BJ (cell line): Measurements from ENCODE around the gene ANTXR2. TPM values are rescaled to one million over a fixed set of nuclear protein-coding genes. Genes with fewer than 3 reads are reported as not detected.

Experiments used
- CTCF ChIA-PET: fragments of 350-600 bp; formaldehyde crosslinking; extraction: SDS; loops from one replicate; lab custom pipeline; 2021; ENCODE audit warnings: antibody characterized with exemption, inconsistent platforms; lab: Yijun Ruan, JAX
- POLR2A ChIA-PET: fragments of 300-600 bp; sonication (Branson Sonifier 250); formaldehyde crosslinking; extraction: SDS; loops from one replicate; lab custom pipeline; 2021; ENCODE audit warnings: antibody characterized with exemption; lab: Charles Lee
- DNase-seq: peaks from one replicate; pipeline ENCODE4 v3.0.0-alpha.2; 2011; ENCODE audit warnings: low read depth
- H3K27me3 ChIP-seq: 2 replicates; pipeline ENCODE4 v1.6.0; 2011; ENCODE audit warnings: low read length; ENCODE audit not compliant: control insufficient read depth, insufficient read depth
- H3K36me3 ChIP-seq: 2 replicates; pipeline ENCODE4 v1.5.1; 2011; ENCODE audit warnings: low read length; ENCODE audit not compliant: control insufficient read depth, insufficient read depth
- H3K4me3 ChIP-seq: 2 replicates; pipeline ENCODE4 v1.5.1; 2011; ENCODE audit warnings: low read depth, mild to moderate bottlenecking, control low read depth, low read length
- polyA plus RNA-seq: library from polyadenylated mRNA; depleted of rRNA; stranded (reverse); fragments of >200 nt; gene quantifications from 2 replicates; pipeline ENCODE4 v1.2.3, GENCODE V29; 2011
- TF ChIP-seq, protein P1 (sequence below): IDR thresholded peaks from 2 replicates; pipeline ENCODE4 v1.5.1; 2011; ENCODE audit warnings: low read depth, mild to moderate bottlenecking, control low read depth, inconsistent platforms, low read length, moderate library complexity; ENCODE audit not compliant: insufficient read depth

The ANTXR2 gene
- polyA plus RNA-seq, 1 experiment: 18.9 TPM

DNA sequence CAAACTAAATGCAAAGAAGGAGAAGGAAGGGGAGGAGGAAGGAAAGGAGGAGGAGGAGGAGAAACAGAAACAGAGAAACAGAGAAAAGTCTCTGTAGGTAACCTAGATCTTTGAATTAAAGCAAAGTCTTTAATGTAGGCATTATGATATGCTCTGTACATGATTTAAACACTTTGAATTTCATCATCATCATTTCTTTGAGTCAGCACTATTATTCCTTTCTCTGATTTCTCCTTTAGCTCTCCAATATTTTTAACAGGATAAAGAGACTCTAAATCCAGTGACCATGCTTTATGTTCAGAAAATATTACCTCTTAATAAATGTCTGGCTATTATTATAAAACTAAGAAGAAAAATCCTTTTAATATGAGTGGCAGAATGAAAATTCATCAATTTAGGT, 124.3 kb downstream of the ANTXR2 start:
- Histone ChIP-seq H3K27me3 (no peaks in the 10 kb centered on the region), H3K36me3 (no peaks in the 10 kb centered on the region), H3K4me3 (no peak overlapping the region)
- ChIA-PET CTCF (no interaction called here), POLR2A (no interaction called here)
- TF ChIP-seq, protein P1, sequence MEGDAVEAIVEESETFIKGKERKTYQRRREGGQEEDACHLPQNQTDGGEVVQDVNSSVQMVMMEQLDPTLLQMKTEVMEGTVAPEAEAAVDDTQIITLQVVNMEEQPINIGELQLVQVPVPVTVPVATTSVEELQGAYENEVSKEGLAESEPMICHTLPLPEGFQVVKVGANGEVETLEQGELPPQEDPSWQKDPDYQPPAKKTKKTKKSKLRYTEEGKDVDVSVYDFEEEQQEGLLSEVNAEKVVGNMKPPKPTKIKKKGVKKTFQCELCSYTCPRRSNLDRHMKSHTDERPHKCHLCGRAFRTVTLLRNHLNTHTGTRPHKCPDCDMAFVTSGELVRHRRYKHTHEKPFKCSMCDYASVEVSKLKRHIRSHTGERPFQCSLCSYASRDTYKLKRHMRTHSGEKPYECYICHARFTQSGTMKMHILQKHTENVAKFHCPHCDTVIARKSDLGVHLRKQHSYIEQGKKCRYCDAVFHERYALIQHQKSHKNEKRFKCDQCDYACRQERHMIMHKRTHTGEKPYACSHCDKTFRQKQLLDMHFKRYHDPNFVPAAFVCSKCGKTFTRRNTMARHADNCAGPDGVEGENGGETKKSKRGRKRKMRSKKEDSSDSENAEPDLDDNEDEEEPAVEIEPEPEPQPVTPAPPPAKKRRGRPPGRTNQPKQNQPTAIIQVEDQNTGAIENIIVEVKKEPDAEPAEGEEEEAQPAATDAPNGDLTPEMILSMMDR: no peak
- no peak for DNase-seq

DNA sequence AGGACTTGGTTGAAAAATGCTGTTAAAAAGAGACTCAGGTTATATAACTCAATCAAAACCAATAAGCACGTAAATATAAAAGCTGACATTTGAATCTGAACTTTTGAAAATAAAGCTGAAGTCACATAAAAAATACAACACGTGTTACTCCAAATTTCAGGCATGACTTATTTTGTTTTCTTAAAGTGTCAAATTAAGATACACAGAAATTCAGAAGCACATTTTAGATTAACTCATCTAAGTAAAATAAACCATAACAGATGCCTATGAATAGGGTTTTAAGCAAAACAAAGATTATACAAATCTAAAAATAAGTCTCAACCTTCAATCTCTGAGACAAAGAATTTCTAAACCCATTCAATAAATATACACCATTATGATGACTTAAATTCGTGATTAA, 124.8 kb downstream of the ANTXR2 start:
- Histone ChIP-seq H3K4me3 (no peak overlapping the region), H3K27me3 (no peaks in the 10 kb centered on the region), H3K36me3 (no peaks in the 10 kb centered on the region)
- CTCF ChIA-PET: interaction anchor here (1.0 kb wide), 1 partner anchor 254 kb away, joined by 3 read pairs; no protein-coding TSS in a partner anchor
- TF ChIP-seq, protein P1: no peak
- POLR2A ChIA-PET: no interaction called here
- DNase-seq: no peak

DNA sequence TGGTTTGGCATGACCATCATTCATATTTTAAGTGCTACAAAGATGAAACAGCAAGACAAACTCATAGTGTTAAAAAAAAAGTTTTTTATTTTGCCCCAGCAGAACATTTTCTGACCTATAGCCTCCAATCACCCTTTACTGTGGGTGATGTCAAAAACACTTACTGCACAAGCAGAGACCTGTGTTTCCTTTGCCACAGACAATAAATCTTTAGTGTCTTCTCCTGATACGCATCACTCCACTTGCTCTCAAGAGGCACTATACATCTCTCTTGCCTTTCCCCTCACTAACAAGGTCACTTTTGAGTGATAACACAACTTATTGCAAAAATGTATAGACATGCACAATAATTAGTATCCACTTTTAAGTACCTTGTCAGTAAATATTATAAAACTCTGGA, 125.6 kb downstream of the ANTXR2 start:
- Histone ChIP-seq H3K36me3 (no peaks in the 10 kb centered on the region), H3K4me3 (no peak overlapping the region), H3K27me3 (no peaks in the 10 kb centered on the region)
- TF ChIP-seq, protein P1: no peak
- DNase-seq: no peak
- CTCF ChIA-PET: interaction anchor here (1.0 kb wide), 1 partner anchor 255 kb away, joined by 3 read pairs; no protein-coding TSS in a partner anchor
- POLR2A ChIA-PET: no interaction called here

DNA sequence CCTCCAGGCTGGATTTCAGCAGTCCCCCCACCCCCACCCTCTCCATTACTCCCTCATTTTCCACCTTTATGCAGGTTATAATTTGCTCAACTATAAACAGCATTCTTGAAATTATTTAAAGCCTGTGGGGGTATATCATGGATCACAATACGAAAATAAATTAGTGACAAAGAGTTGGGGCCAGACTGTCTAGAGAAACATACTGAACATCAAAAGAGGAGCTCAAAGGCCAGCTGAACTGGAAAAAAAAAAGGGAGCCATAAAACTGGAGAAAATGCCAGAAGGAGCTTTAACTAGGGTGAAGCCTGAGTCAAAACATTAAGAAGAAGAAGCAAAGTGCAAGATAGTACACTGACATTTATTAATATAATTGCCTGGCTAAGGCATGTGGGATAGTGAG, 137.8 kb downstream of the ANTXR2 start:
- POLR2A ChIA-PET: no interaction called here
- TF ChIP-seq, protein P1: no peak
- CTCF ChIA-PET: interaction anchor here (0.7 kb wide), 1 partner anchor 239 kb away, joined by 3 read pairs; no protein-coding TSS in a partner anchor
- no peak for DNase-seq
- no peaks in the 10 kb centered on the region for H3K36me3 ChIP-seq
- no peak overlapping the region for H3K4me3 ChIP-seq
- no peaks in the 10 kb centered on the region for H3K27me3 ChIP-seq

DNA sequence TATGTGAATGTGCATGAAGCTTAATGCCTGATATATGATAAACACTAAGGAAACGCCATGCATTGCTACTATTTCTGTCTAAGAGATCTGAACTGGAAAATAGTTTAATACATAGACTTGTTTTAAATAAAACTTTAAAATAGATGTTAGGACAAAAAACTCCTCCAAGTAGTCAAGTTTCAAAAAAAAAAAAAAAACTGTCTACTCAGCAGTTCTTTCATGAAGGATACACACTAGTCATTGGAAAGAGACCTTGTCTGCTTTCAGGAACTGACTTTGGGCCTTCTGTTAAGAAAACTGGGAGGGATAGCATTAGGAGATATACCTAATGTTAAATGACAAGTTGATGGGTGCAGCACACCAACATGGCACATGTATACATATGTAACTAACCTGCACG, 138.4 kb downstream of the ANTXR2 start:
- DNase-seq: no peak
- Histone ChIP-seq H3K36me3 (no peaks in the 10 kb centered on the region), H3K4me3 (no peak overlapping the region), H3K27me3 (no peaks in the 10 kb centered on the region)
- ChIA-PET POLR2A (no interaction called here), CTCF (interaction anchor here (0.7 kb wide), 1 partner anchor 239 kb away, joined by 3 read pairs; no protein-coding TSS in a partner anchor)
- TF ChIP-seq, protein P1: no peak
